ENCODE data around the gene KCNJ16. TPM values are rescaled to one million over a fixed set of nuclear protein-coding genes. Genes with fewer than 3 reads are reported as not detected.
A peak's percentile ranks its signal among the peaks of the same experiment; 100 is the strongest.

Gene KCNJ16
- total and polyA plus RNA-seq, 4 donors = 0.35 to 4.0 (median 1.3) TPM

DNA sequence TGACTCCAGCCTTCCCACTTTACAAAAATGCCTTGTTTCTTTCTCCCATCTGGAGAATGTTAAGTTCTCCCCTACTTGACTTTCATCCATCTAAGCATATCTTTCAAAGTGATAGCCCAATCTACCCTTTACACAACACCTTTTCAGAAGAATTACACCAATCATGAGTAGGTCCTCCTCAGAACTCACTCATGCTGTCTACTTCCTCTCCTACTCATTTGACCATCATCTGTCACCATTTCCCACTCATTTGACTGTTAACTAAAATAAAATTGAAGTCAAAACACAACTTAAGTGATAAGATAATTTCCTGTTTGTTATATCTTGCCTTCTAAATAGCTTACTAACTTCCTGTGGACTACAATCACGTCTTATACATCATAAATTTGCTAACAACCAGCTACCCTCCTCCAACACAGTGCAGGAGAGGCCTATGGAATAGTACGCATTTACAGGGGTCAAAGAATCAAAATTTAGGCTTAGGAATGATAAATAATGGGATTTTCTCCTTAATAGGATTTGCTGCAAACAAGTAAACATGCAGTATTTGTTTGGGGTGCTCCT is 16.1 kb downstream of the KCNJ16 start:
- ATAC-seq (ENCODE audit: insufficient read depth, low FRiP score) (no peak), DNase-seq (peak in 1 of 3 donors; percentile 26)
- TF ChIP-seq, protein P1, sequence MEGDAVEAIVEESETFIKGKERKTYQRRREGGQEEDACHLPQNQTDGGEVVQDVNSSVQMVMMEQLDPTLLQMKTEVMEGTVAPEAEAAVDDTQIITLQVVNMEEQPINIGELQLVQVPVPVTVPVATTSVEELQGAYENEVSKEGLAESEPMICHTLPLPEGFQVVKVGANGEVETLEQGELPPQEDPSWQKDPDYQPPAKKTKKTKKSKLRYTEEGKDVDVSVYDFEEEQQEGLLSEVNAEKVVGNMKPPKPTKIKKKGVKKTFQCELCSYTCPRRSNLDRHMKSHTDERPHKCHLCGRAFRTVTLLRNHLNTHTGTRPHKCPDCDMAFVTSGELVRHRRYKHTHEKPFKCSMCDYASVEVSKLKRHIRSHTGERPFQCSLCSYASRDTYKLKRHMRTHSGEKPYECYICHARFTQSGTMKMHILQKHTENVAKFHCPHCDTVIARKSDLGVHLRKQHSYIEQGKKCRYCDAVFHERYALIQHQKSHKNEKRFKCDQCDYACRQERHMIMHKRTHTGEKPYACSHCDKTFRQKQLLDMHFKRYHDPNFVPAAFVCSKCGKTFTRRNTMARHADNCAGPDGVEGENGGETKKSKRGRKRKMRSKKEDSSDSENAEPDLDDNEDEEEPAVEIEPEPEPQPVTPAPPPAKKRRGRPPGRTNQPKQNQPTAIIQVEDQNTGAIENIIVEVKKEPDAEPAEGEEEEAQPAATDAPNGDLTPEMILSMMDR (IDR thresholded peaks at IDR 0.05; ENCODE audit: control extremely low read depth, extremely low read depth) = no peak
- no peak overlapping the region for H3K27ac ChIP-seq (ENCODE audit: low read depth in 1 of 2, low read length in 1 of 2)
- H3K9me3 ChIP-seq (ENCODE audit: control insufficient read depth in 4 of 4, insufficient read depth in 3 of 4, low read length in 3 of 4) = no peaks in the 10 kb centered on the region
- H3K36me3 ChIP-seq (ENCODE audit: control insufficient read depth in 4 of 4, insufficient read depth in 4 of 4, low read length in 4 of 4) = no peaks in the 10 kb centered on the region
- 68 to 69% methylated on average over 2 of the region's 2 CpGs for WGBS, 2 donors
- H3K9ac ChIP-seq (ENCODE audit: insufficient read depth in 1 of 2, low read length in 2 of 2) = no peak overlapping the region
- no peak overlapping the region for H3K4me3 ChIP-seq
- H3K4me1 ChIP-seq (ENCODE audit: control insufficient read depth in 5 of 5, insufficient read depth in 5 of 5, low read length in 5 of 5) = peaks cover 0 to 13% (median 0%) of the 10 kb centered on the region in 5 donors
- H3K27me3 ChIP-seq (ENCODE audit: control insufficient read depth in 3 of 3, insufficient read depth in 3 of 3, low read length in 2 of 3) = no peaks in the 10 kb centered on the region

DNA sequence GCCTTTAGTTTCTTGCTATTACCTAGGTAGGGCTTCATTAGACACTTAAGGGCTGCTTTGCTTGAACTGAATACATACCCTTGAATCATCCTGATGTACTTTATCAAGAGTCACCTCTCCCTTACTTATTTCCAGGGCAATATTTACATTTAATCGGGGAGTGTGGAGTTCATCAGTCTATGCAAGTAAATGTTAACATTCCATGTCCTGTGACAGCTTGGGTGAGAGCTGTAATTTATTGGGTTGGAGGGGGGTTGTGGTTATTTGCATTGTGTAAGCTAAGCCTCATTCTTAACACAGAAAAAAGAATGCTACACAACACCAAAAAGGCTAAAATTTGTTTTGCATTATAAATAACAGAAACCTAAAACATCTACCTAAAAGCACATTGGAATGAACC is 16.7 kb downstream of the KCNJ16 start:
- H3K4me1 ChIP-seq (ENCODE audit: control insufficient read depth in 5 of 5, insufficient read depth in 5 of 5, low read length in 5 of 5) = peaks cover 0 to 8% (median 0%) of the 10 kb centered on the region in 5 donors
- peak; percentile 26 to 77 (median 71) for DNase-seq
- no peak overlapping the region for H3K9ac ChIP-seq (ENCODE audit: insufficient read depth in 1 of 2, low read length in 2 of 2)
- WGBS, 2 donors = 5 to 12% methylated on average over 1 of the region's 1 CpG
- no peak overlapping the region for H3K27ac ChIP-seq (ENCODE audit: low read depth in 1 of 2, low read length in 1 of 2)
- no peaks in the 10 kb centered on the region for H3K36me3 ChIP-seq (ENCODE audit: control insufficient read depth in 4 of 4, insufficient read depth in 4 of 4, low read length in 4 of 4)
- no peaks in the 10 kb centered on the region for H3K9me3 ChIP-seq (ENCODE audit: control insufficient read depth in 4 of 4, insufficient read depth in 3 of 4, low read length in 3 of 4)
- ATAC-seq (ENCODE audit: insufficient read depth, low FRiP score) = no peak
- H3K27me3 ChIP-seq (ENCODE audit: control insufficient read depth in 3 of 3, insufficient read depth in 3 of 3, low read length in 2 of 3) = no peaks in the 10 kb centered on the region
- TF ChIP-seq, protein P1 (IDR thresholded peaks at IDR 0.05; ENCODE audit: control extremely low read depth, extremely low read depth) = no peak
- H3K4me3 ChIP-seq = no peak overlapping the region

DNA sequence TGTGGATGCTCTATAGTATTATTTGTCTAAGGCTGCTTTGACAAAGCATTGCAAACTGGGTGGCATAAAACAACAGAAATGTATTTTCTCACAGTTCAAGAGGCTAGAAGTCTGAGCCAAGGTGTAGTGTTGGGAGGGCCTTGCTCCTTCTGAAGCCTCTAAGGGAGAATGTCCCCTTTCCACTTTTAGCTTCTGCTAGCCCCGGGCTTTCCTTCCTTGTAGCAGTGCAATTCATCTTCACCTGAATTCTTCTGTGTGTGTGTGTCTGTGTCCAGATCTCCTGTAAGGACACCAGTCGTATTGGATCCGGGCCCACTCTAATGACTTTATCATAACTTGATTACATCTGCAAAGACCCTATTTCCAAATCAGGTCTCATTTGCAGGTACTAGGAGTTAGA is 18.1 kb downstream of the KCNJ16 start:
- no peak overlapping the region for H3K27ac ChIP-seq (ENCODE audit: low read depth in 1 of 2, low read length in 1 of 2)
- TF ChIP-seq, protein P1 (IDR thresholded peaks at IDR 0.05; ENCODE audit: control extremely low read depth, extremely low read depth) = no peak
- H3K9ac ChIP-seq (ENCODE audit: insufficient read depth in 1 of 2, low read length in 2 of 2) = no peak overlapping the region
- ATAC-seq (ENCODE audit: insufficient read depth, low FRiP score) (no peak), DNase-seq (no peak)
- 90 to 97% methylated on average over 3 of the region's 3 CpGs for WGBS, 2 donors
- H3K27me3 ChIP-seq (ENCODE audit: control insufficient read depth in 3 of 3, insufficient read depth in 3 of 3, low read length in 2 of 3) = no peaks in the 10 kb centered on the region
- no peak overlapping the region for H3K4me3 ChIP-seq
- no peaks in the 10 kb centered on the region for H3K9me3 ChIP-seq (ENCODE audit: control insufficient read depth in 4 of 4, insufficient read depth in 3 of 4, low read length in 3 of 4)
- peaks cover 0 to 8% (median 0%) of the 10 kb centered on the region in 5 donors for H3K4me1 ChIP-seq (ENCODE audit: control insufficient read depth in 5 of 5, insufficient read depth in 5 of 5, low read length in 5 of 5)
- no peaks in the 10 kb centered on the region for H3K36me3 ChIP-seq (ENCODE audit: control insufficient read depth in 4 of 4, insufficient read depth in 4 of 4, low read length in 4 of 4)

DNA sequence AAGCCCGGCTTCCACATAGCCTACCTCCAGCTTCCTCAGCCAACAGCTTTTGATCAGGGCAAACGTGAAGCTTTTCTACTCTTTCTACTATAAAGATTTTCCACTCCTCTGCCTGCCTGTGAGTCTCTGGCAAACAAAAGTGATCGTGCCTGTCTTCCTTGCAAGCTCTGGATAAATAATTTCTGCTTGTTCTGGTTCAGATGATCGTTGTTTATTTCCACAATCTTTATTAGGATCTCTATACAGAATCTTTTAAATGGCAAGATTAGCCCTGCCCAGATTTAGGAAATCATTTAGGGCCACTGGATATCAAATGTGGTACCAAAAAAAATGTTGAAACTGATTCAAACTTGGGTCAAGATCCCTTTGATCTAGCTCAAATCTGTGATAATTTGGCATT is 20.4 kb downstream of the KCNJ16 start:
- no peaks in the 10 kb centered on the region for H3K36me3 ChIP-seq (ENCODE audit: control insufficient read depth in 4 of 4, insufficient read depth in 4 of 4, low read length in 4 of 4)
- no peak overlapping the region for H3K4me3 ChIP-seq
- H3K4me1 ChIP-seq (ENCODE audit: control insufficient read depth in 5 of 5, insufficient read depth in 5 of 5, low read length in 5 of 5) = peaks cover 0 to 8% (median 1%) of the 10 kb centered on the region in 5 donors
- 79 to 87% methylated on average over 4 of the region's 4 CpGs for WGBS, 2 donors
- H3K9ac ChIP-seq (ENCODE audit: insufficient read depth in 1 of 2, low read length in 2 of 2) = no peak overlapping the region
- ATAC-seq (ENCODE audit: insufficient read depth, low FRiP score) = no peak
- TF ChIP-seq, protein P1 (IDR thresholded peaks at IDR 0.05; ENCODE audit: control extremely low read depth, extremely low read depth) = no peak
- H3K27me3 ChIP-seq (ENCODE audit: control insufficient read depth in 3 of 3, insufficient read depth in 3 of 3, low read length in 2 of 3) = no peaks in the 10 kb centered on the region
- no peak for DNase-seq
- no peak overlapping the region for H3K27ac ChIP-seq (ENCODE audit: low read depth in 1 of 2, low read length in 1 of 2)
- H3K9me3 ChIP-seq (ENCODE audit: control insufficient read depth in 4 of 4, insufficient read depth in 3 of 4, low read length in 3 of 4) = no peaks in the 10 kb centered on the region

Measured in lung (tissue), 12 donors.